Psoas muscle (tissue), 8 donors: ENCODE data around the gene C1orf210. TPM values are rescaled to one million over a fixed set of nuclear protein-coding genes. Genes with fewer than 3 reads are reported as not detected.

Source experiments
- ATAC-seq, 4 donors: fragments of 200-7000 bp; cut with Tn5 transposase; one replicate each; pipeline ENCODE4 v1.9.1; 2020; ENCODE audit warnings: moderate library complexity in 3 of 4, mild to moderate bottlenecking in 2 of 4
- DNase-seq, 2 donors: peaks; one replicate each; pipeline ENCODE4 v3.0.0-alpha.2; 2020
- H3K27ac ChIP-seq: fragments of 200-600 bp; one replicate; pipeline ENCODE4 v1.8.0; 2022
- H3K27me3 ChIP-seq, 3 donors: fragments of 200-600 bp in 1 of 3; one replicate each; pipeline versions ENCODE4 v1.6.1 to v1.8.0; 2013 to 2022; ENCODE audit warnings: low read length in 2 of 3, mild to moderate bottlenecking in 2 of 3, moderate library complexity in 1 of 3; ENCODE audit not compliant: insufficient read depth in 3 of 3
- H3K36me3 ChIP-seq, 2 donors: fragments of 200-600 bp in 1 of 2; one replicate each; pipeline versions ENCODE4 v1.6.1 to v1.8.0; 2013 to 2022; ENCODE audit warnings: low read depth in 1 of 2, mild to moderate bottlenecking in 1 of 2, moderate library complexity in 1 of 2; ENCODE audit not compliant: insufficient read depth in 1 of 2
- H3K4me1 ChIP-seq: fragments of 200-600 bp; one replicate; pipeline ENCODE4 v1.8.0; 2022
- H3K4me3 ChIP-seq: fragments of 200-600 bp; one replicate; pipeline ENCODE4 v1.8.0; 2022; ENCODE audit warnings: mild to moderate bottlenecking
- H3K9me3 ChIP-seq: fragments of 200-600 bp; one replicate; pipeline ENCODE4 v1.8.0; 2022
- WGBS, 3 donors: extraction: QIAGEN DNeasy Blood & Tissue Kit; methylation state at CpG; one replicate each; pipeline versions ENCODE4 v1.1.6 to v1.1.7; 2013; 5-methylcytosine and 5-hydroxymethylcytosine counted together
- intact Hi-C, 2 donors: fragments of 100-400 bp; cut with DNase I; formaldehyde crosslinking; loops; one replicate each; pipeline versions ENCODE4 v1.11.0 to v1.14.2; 2022
- polyA plus RNA-seq, 3 donors: library from polyadenylated mRNA; stranded (reverse); fragments of 200-250 nt; gene quantifications; one replicate each; pipeline ENCODE4 v1.2.3, GENCODE V29; 2013
- total RNA-seq, 4 donors: library from RNA; stranded (reverse); fragmentation: NEBNext Ultra II Directional in 2 of 4; extraction: Animal tissue kit (Norgen Biotek cat#: 25700) in 2 of 4; gene quantifications; one replicate each; pipeline versions ENCODE4 v1.2.1 to v1.2.4, GENCODE V29; 2021 to 2023
- TF ChIP-seq, protein P1 (sequence below): fragments of 200-600 bp; IDR thresholded peaks from one replicate; pipeline ENCODE4 v1.8.0; 2022; ENCODE audit warnings: antibody characterized with exemption
- donor health status: healthy with polysubstance abuse.
- donor health status: DM: no; HTN: no; CAD: no; lungs with moderate emphysema.
- donor health status: Bipolar disorder and iron deficiency.
- donor health status: healthy.
- donor health status: DM: yes; HTN: yes; CAD: no.
- donor health status: DM: no; HTN: no; CAD: no.
- donor health status: DM: no; HTN: no; CAD: no.
- donor health status: DM: yes; HTN: yes; CAD: no.

C1orf210 gene
- total and polyA plus RNA-seq, 7 donors = 0.12 TPM; not detected in 6

DNA sequence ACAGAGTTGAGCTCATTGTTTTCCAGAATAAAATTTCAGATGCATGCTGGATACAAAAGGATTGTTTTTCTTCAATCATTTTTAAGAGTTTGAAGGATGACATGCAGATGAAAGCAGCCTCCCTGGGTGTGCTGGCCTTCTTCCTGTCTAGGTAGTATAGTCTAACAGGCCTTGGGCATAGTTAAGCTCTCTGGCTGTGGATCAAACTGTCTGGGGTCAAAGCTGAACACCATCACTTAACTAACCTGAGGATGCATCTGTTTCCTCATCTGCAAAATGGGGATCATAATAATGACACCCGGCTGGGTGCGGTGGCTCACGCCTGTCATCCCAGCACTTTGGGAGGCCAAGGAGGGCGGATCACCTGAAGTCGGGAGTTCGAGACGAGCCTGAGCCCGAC is 9.4 kb upstream of the C1orf210 start:
- 66 to 86% (median 78%) methylated on average over 8 of the region's 8 CpGs for WGBS, 3 donors
- Histone ChIP-seq H3K27ac (peak overlapping the region; percentile 43), H3K4me3 (no peak overlapping the region), H3K4me1 (peaks cover 8% of the 10 kb centered on the region), H3K27me3 (no peaks in the 10 kb centered on the region), H3K36me3 (no peaks in the 10 kb centered on the region), H3K9me3 (no peaks in the 10 kb centered on the region)
- no peak for DNase-seq
- intact Hi-C loops = no loop called here
- ATAC-seq = no peak
- TF ChIP-seq, protein P1, sequence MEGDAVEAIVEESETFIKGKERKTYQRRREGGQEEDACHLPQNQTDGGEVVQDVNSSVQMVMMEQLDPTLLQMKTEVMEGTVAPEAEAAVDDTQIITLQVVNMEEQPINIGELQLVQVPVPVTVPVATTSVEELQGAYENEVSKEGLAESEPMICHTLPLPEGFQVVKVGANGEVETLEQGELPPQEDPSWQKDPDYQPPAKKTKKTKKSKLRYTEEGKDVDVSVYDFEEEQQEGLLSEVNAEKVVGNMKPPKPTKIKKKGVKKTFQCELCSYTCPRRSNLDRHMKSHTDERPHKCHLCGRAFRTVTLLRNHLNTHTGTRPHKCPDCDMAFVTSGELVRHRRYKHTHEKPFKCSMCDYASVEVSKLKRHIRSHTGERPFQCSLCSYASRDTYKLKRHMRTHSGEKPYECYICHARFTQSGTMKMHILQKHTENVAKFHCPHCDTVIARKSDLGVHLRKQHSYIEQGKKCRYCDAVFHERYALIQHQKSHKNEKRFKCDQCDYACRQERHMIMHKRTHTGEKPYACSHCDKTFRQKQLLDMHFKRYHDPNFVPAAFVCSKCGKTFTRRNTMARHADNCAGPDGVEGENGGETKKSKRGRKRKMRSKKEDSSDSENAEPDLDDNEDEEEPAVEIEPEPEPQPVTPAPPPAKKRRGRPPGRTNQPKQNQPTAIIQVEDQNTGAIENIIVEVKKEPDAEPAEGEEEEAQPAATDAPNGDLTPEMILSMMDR = no peak

DNA sequence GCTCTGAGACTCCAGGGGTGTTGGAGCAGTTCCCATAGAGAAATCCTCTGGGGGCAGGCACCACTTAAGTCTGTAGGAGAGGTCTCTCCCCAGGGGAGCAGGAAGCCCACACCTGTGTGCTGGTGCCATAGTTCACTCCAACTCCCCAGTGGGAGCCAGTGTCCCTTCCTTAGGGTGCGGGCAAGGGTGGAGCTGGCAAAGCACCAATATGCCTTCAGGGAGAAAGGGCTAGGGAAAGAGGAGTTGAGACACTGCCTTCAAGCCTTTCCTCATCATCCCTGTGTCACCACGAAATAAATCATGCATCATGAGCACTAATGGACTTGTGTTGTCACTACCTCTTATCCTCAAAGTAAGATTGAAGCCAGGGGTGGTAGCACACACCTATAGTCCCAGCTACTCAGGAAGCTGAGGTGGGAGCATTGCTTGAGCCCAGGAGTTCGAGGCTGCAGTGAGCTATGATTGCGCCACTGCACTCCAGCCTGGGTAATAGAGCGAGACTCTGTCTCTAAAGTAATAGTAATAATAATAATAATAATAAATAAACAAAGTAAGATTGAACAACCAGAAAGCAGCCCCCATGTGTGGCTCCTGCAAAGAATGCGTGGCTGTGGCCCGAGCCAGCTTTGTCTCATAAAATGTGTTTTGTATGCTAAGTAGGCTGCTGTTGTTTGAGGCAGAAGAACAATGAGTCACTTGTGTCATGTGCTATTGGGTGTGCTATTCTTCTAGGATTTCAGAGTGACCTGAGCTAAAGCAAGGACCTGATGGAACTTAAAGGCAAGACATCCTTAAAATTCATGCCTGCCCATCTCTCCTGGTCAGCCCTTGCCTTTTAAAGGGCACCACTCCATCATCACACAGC is 8.7 kb upstream of the C1orf210 start:
- no peak overlapping the region for H3K4me3 ChIP-seq
- intact Hi-C loops = no loop called here
- ATAC-seq (peak in 2 of 4 donors; percentile 71 to 74), DNase-seq (no peak)
- H3K9me3 ChIP-seq = no peaks in the 10 kb centered on the region
- H3K27ac ChIP-seq = peak overlapping the region; percentile 43
- peaks cover 6% of the 10 kb centered on the region for H3K4me1 ChIP-seq
- H3K27me3 ChIP-seq = no peaks in the 10 kb centered on the region
- TF ChIP-seq, protein P1 = no peak
- WGBS, 3 donors = 76 to 86% (median 84%) methylated on average over 7 of the region's 7 CpGs
- H3K36me3 ChIP-seq = no peaks in the 10 kb centered on the region

DNA sequence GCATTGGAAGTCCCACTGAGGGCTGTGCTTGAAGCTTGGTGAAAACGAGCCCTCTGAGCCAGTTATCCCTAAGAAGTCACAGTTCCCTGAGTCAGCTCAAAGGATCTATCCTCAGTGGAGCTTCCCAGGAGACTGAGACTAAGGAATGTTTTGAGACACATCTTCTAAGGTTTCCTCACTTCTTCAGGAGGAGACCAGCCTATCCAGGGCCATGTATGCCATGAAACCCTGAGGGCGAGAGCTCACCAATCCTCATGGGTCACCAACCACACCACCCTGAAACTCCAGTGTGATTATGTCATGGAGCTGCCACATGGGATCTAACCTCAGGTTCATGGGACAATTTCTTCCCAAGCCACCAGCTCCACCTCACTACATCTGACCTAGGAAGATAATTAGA is 7.8 kb upstream of the C1orf210 start:
- 81 to 85% (median 83%) methylated on average over 2 of the region's 2 CpGs for WGBS, 3 donors
- H3K36me3 ChIP-seq = no peaks in the 10 kb centered on the region
- TF ChIP-seq, protein P1 = no peak
- H3K4me3 ChIP-seq = no peak overlapping the region
- DNase-seq (no peak), ATAC-seq (no peak)
- H3K27me3 ChIP-seq = no peaks in the 10 kb centered on the region
- H3K4me1 ChIP-seq = peaks cover 6% of the 10 kb centered on the region
- intact Hi-C loops = no loop called here
- no peaks in the 10 kb centered on the region for H3K9me3 ChIP-seq
- no peak overlapping the region for H3K27ac ChIP-seq

DNA sequence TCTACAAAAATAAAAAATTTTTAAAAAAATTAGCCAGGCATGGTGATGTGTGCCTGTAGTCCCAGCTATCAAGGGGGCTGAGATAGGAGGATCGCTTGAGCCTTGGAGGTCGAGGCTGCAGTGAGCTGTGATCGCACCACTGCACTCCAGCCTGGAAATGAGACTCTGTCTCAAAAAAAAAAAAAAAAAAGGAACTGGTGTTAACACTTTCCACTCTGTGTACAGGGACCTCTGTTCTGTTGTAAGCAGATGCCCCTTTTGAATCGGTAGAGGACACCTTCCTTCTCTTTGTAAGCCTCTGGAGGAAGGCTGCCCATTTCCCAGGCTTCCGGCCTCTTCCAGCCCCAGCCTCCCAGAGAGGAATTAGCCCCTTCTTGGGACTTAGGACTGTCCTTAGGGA is 7.3 kb upstream of the C1orf210 start:
- TF ChIP-seq, protein P1 = no peak
- Histone ChIP-seq H3K36me3 (no peaks in the 10 kb centered on the region), H3K9me3 (no peaks in the 10 kb centered on the region), H3K27me3 (no peaks in the 10 kb centered on the region), H3K27ac (no peak overlapping the region), H3K4me1 (peaks cover 6% of the 10 kb centered on the region), H3K4me3 (no peak overlapping the region)
- ATAC-seq = no peak
- no peak for DNase-seq
- 67 to 83% (median 77%) methylated on average over 5 of the region's 5 CpGs for WGBS, 3 donors
- intact Hi-C loops = no loop called here
